ENCODE data around the gene EPB41L5.

DNA sequence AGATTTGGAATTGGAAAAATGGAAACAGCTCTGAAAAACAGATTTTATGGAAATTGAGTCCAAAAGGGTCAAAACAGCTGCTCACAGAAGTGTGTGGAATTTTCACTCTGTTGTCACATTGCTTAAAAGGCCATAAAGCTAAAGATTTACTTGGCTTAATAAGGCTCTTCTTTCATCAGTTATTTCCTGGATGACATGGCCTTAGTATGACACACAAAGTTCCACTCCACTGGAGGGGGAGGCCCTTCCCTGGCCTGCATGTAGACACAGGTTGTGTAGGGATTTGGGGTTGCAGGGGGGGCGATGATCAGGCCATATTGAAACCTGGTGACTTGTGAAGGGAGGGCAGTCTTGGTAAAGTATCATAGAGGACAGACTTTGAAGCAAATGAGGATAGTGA lies 176.3 kb downstream of the EPB41L5 start:
- TF ChIP-seq, protein P1, sequence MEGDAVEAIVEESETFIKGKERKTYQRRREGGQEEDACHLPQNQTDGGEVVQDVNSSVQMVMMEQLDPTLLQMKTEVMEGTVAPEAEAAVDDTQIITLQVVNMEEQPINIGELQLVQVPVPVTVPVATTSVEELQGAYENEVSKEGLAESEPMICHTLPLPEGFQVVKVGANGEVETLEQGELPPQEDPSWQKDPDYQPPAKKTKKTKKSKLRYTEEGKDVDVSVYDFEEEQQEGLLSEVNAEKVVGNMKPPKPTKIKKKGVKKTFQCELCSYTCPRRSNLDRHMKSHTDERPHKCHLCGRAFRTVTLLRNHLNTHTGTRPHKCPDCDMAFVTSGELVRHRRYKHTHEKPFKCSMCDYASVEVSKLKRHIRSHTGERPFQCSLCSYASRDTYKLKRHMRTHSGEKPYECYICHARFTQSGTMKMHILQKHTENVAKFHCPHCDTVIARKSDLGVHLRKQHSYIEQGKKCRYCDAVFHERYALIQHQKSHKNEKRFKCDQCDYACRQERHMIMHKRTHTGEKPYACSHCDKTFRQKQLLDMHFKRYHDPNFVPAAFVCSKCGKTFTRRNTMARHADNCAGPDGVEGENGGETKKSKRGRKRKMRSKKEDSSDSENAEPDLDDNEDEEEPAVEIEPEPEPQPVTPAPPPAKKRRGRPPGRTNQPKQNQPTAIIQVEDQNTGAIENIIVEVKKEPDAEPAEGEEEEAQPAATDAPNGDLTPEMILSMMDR (IDR thresholded peaks at IDR 0.05) = no peak
- no peak for TF ChIP-seq POLR2A (IDR thresholded peaks at IDR 0.05)
- TF ChIP-seq POLR2AphosphoS5 (IDR thresholded peaks at IDR 0.05) = no peak

All from breast epithelium (tissue), 3 donors.